ENCODE measurements around the gene PLCL1. TPM values are rescaled to one million over a fixed set of nuclear protein-coding genes. Genes with fewer than 3 reads are reported as not detected.

PLCL1 gene
- total RNA-seq, 3 donors from 2014 or later, result 1.6 to 10.6 (median 2.0) TPM

DNA sequence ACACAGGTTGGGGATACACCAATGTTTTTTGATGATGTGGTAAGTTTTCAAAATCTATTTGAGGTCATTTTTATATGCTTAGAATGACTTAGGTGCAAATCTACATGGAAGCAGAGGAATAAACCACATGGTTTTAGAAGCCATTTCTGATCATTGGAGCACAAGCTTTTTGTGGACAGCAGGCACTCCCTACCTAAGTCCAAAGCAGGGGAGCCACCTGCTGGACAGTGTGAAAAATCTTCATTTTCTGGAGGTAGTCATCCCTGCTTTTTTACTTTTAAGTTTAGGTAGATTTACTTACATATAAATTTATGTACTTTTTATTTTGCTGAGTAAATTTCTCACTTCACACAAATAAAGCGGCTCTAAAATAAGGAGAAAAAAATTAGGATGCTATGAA lies 323.2 kb downstream of the PLCL1 start:
- TF ChIP-seq, protein P1, sequence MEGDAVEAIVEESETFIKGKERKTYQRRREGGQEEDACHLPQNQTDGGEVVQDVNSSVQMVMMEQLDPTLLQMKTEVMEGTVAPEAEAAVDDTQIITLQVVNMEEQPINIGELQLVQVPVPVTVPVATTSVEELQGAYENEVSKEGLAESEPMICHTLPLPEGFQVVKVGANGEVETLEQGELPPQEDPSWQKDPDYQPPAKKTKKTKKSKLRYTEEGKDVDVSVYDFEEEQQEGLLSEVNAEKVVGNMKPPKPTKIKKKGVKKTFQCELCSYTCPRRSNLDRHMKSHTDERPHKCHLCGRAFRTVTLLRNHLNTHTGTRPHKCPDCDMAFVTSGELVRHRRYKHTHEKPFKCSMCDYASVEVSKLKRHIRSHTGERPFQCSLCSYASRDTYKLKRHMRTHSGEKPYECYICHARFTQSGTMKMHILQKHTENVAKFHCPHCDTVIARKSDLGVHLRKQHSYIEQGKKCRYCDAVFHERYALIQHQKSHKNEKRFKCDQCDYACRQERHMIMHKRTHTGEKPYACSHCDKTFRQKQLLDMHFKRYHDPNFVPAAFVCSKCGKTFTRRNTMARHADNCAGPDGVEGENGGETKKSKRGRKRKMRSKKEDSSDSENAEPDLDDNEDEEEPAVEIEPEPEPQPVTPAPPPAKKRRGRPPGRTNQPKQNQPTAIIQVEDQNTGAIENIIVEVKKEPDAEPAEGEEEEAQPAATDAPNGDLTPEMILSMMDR (IDR thresholded peaks at IDR 0.05), result no peak
- H3K36me3 ChIP-seq (ENCODE audit: low read depth), result no peaks in the 10 kb centered on the region

DNA sequence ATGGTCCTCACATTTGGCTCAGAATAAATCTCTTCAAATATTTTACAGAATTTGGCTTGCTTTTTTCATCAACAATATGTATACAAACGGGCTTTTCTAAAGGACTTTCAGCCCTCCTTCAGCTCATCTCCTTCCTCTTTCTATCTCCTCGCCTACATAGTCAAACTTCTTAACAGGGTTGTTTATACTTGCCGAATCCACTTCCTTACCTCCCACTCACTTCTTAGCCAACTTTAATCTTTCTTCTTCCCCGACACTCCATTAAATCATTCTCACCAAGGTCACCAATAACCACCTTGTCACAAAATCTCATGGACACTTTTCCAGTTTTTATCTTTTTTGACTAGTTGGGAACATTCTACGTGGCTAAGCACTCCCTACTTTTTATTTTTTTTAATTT lies 325.2 kb downstream of the PLCL1 start:
- ATAC-seq (no peak), DNase-seq (no peak)
- Histone ChIP-seq H3K4me3 (no peak overlapping the region), H3K9me3 (no peaks in the 10 kb centered on the region), H3K4me1 (ENCODE audit: low read depth) (no peaks in the 10 kb centered on the region), H3K36me3 (ENCODE audit: low read depth) (no peaks in the 10 kb centered on the region)
- TF ChIP-seq, protein P1 (IDR thresholded peaks at IDR 0.05), result no peak
- intact Hi-C loops (cut with DNase I, micrococcal nuclease), result loop anchor here in 1 of 2 donors (10.0 kb wide), 1 partner anchor 335 kb away; no protein-coding TSS in a partner anchor

More for the DNA sequence above, 323.2 kb downstream of the PLCL1 start:
- DNase-seq, result peak in 2 of 3 donors; percentile 16 to 19
- intact Hi-C loops (cut with DNase I, micrococcal nuclease), result loop anchor here (2.0 to 10.0 kb wide), 2 partner anchors 325 to 333 kb away; no protein-coding TSS in a partner anchor
- H3K4me3 ChIP-seq, result no peak overlapping the region
- peak; percentile 43 for ATAC-seq
- no peaks in the 10 kb centered on the region for H3K9me3 ChIP-seq
- no peaks in the 10 kb centered on the region for H3K4me1 ChIP-seq (ENCODE audit: low read depth)

DNA sequence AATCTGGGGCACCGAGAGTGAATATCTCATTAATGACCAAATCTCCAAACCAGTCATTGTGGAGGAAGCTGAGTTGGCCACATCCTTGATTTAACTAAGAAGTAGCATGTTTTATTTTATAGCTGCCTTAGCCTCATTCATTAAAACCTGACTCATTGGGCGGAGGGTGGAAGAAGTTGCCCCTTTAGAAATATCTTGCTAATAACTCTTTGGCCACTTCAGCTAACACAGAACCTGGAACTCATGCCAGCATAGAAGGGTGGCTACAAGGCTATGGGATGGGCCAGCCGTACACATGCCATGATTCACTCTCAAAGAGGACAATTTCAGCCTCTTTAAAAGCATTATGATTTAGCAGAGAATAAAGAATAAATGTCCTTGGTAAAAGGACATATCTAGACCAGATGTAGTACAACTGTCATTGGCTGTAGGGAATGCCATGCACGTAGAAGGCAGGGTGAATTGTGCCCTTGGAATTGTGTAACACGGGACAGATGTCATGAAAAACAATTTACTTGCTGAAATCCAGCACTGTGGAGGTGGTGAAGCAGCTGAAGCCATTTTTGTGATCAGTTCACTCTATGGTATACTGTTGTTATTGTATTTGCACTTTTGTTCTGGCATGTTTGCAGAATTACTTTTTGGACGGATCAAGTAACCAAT lies 330.0 kb downstream of the PLCL1 start:
- ATAC-seq (no peak), DNase-seq (no peak)
- TF ChIP-seq, protein P1 (IDR thresholded peaks at IDR 0.05), result no peak
- Histone ChIP-seq H3K9me3 (no peaks in the 10 kb centered on the region), H3K4me3 (no peak overlapping the region), H3K4me1 (ENCODE audit: low read depth) (no peaks in the 10 kb centered on the region), H3K36me3 (ENCODE audit: low read depth) (no peaks in the 10 kb centered on the region)
- intact Hi-C loops (cut with DNase I, micrococcal nuclease), result no loop called here

GRCh38 chr2:198135481-198135934 lies 331.1 kb downstream of the PLCL1 start:
- H3K36me3 ChIP-seq (ENCODE audit: low read depth), result no peaks in the 10 kb centered on the region
- no peaks in the 10 kb centered on the region for H3K9me3 ChIP-seq
- H3K4me1 ChIP-seq (ENCODE audit: low read depth), result no peaks in the 10 kb centered on the region
- DNase-seq (no peak), ATAC-seq (no peak)
- H3K4me3 ChIP-seq, result no peak overlapping the region
- intact Hi-C loops (cut with DNase I, micrococcal nuclease), result no loop called here
- TF ChIP-seq, protein P1 (IDR thresholded peaks at IDR 0.05), result no peak

GRCh38 chr2:198136142-198136541 lies 331.7 kb downstream of the PLCL1 start:
- DNase-seq (no peak), ATAC-seq (no peak)
- Histone ChIP-seq H3K4me1 (ENCODE audit: low read depth) (no peaks in the 10 kb centered on the region), H3K36me3 (ENCODE audit: low read depth) (no peaks in the 10 kb centered on the region), H3K9me3 (no peaks in the 10 kb centered on the region), H3K4me3 (no peak overlapping the region)
- intact Hi-C loops (cut with DNase I, micrococcal nuclease), result no loop called here
- TF ChIP-seq, protein P1 (IDR thresholded peaks at IDR 0.05), result no peak

All from mucosa of descending colon (tissue), 3 donors.